NK-92 (cell line): ENCODE results near the gene ERVH48-1.
A peak's percentile ranks its signal among the peaks of the same experiment; 100 is the strongest.
"Not testable (repeated sequence)": the region's sequence is repeated elsewhere in the genome, so short reads cannot be mapped to it uniquely, and the experiment has no call there.

ENCODE experiments used
- DNase-seq: peaks from one replicate; lab custom pipeline; 2025; ENCODE audit not compliant: unreplicated experiment; lab: John Stamatoyannopoulos, UW

Gene ERVH48-1

GRCh38 chr21:42908484-42908883 is 16.9 kb downstream of the ERVH48-1 start:
- DNase-seq = not testable (repeated sequence)

DNA sequence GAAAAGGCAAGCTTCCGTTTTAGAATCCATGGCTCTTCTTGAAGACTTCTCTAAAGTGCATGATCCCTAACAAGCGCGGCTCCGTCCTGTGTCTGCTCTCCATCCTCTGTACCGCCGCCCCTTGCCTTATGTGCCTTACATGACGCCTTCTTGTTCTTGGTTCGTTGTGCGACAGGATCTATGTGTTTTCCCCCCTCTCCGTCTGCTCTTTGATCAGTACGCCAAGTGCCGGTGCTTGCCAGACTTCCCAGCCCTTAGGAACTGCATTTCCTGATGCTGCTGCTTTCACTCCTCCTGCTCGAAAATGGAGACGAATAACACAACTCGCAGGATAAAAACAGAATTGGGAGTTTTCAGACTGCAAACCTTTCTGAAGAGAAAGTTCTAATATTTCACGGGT is 19.2 kb downstream of the ERVH48-1 start:
- no peak for DNase-seq

DNA sequence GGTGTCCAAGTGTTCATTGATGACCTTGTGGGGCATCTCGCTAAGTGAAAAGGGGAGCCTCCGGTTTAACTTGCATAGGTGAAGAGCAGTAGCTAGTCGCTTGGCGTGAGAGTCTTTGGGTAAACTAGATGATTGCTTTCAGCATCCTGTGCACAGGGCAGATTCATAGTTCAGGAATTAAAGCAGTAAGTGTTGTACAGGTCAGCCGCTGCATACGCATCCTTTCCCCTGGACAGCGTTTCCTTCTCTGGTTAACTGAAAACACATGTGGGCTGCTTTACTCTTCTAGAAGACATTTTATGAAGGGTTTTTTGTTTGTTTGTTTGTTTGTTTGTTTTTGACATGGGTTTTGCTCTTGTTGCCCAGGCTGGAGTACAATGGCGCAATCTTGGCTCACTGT is 20.2 kb downstream of the ERVH48-1 start:
- DNase-seq = no peak

DNA sequence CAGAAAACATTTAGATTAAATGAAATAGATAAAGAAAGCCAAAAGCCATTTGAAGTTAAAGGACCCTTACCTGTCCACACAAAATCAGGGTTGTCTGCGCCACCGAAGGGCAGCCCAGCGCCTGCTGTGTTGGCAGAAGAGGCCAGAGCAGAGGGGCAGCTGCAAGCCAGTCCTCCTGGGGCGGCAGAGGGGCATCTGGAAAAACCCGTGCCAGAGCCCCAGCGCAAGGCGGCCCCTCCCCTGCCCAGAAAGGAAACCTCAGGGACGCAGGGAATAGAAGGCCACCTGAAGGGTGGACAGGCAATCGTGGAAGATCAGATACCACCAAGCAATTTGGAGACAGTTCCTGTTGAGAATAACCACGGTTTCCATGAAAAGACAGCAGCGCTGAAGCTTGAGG is 21.6 kb downstream of the ERVH48-1 start:
- DNase-seq = no peak

- DNase-seq = no peak
Measured at GRCh38 chr21:42900446-42900845, 25.0 kb downstream of the ERVH48-1 start.

- peak; percentile 99 for DNase-seq
Measured at GRCh38 chr21:42892931-42893755, 32.3 kb downstream of the ERVH48-1 start, which contains the start of gene NDUFV3. Gene NDUFV3, plus strand, starts transcription at chr21:42893309. Its CDS starts 25 bp downstream, at chr21:42893334.

DNA sequence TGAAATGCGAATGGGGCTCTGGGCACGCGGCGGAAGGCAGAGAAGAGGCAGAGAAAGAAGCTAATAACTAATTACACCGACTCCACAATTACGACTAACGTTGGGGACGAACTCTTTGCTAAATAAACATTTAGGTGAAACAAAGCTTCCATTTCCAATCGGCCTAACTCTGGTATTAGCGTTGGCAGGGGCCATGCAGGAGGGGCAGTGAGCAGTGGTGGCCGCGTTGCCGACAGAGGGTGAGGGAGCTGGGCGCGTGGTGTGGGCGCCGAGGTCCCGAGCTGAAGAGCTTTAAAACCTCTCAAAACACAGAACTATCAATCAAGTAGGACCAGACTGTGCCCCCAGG is 32.9 kb downstream of the ERVH48-1 start:
- no peak for DNase-seq

- DNase-seq = no peak
Measured at GRCh38 chr21:42887326-42887725, 38.1 kb downstream of the ERVH48-1 start.

DNA sequence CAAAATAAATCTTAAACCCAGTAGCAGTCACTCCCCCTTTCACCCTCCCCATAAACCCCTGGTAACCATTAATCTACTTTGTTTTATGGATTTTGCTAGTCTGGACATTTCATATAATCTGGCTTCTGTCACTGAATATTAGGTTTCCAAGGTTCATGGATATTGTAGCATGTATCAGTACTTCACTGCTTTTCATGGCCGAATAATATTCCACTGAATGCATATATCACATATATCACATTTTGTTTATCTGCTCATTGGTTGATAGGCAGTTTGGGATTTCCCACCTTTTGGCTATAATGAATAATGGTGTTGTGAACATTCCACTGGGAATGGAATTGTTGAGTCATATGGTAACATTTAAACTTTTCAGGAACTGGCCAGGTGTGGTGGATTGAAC is 41.5 kb downstream of the ERVH48-1 start:
- no peak for DNase-seq

- DNase-seq = no peak
Measured at GRCh38 chr21:42880352-42880751, 45.1 kb downstream of the ERVH48-1 start.

DNA sequence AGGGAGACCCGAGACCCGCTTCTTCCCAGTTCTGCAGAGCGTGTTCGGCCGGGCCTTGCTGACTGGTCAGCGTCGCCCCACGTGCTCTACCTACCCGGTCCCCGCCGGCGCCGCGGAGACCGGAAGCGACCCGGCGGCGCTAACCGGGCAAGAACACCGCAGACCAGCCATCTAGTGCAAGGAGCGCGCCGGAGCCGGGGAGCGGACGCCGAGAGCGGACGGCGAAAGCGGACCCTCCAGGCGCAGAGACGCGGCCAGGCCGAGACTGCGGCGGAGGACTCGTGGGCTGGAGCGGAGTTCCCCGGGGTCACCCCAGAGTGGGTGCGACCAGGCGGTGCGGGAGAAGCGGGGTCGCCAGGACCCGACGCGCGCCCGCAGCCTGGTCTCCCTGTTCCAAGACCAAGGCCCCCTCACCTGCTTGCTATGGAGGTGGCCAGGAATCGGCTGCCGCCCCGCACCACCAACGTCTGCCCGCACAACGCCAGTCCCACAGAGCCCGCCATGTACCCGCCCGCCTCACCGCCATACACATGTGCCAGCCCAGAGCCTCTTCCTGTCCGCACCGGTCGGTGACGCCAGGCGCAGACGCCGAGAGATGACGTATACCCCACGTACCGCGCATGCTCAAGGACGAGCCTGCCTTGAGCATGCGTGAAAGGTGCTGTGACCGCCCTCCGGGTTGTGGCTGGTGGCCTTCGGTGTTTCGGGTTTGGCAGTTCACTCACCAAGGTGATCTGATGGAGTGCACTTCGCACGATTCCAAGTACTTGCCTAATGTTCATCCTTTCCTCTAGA is 46.2 kb downstream of the ERVH48-1 start, which contains the start of gene WDR4:
TSS of gene WDR4 (minus strand) at position 547 of the 795 bp plus-strand sequence. CDS start at position 503, 44 bp downstream.
- peak; percentile 96 for DNase-seq

GRCh38 chr21:42878678-42878992 is 46.8 kb downstream of the ERVH48-1 start:
- DNase-seq = no peak

DNA sequence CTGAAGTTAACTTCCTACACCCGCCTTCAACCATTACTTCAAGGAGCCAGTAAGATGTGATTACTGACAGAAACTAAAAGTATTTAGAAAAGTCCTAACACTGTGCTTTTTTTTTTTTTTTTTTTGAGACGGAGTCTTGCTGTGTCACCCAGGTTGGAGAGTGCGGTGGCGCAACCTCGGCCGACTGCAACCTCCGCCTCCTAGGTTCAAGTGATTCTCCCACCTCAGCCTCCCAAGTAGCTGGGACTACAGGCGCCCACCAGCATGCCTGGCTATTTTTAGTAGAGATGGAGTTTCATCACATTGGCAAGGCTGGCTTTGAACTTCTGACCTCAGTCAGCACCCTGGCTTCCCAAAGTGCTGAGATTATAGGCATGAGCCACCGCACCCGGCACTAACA is 49.6 kb downstream of the ERVH48-1 start:
- DNase-seq = not testable (repeated sequence)

DNA sequence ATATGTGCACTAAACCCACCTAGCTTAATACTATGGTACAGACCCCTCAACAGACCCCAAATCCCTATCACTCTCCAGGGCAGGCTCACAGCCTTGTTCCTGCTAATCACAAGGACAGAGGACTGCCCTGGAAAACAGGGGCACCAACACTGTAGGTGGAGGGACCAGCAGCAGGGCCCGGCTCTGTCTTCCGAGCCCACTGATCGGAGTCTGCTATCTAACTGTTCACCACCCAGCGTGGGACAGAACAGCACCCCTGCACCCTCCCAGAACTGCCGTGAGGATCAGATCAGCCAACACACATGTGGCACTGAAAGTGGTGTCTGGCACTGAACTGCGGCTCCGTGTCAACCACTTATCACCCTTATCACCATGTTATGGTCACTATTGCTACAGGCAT is 52.3 kb downstream of the ERVH48-1 start:
- DNase-seq = no peak

DNA sequence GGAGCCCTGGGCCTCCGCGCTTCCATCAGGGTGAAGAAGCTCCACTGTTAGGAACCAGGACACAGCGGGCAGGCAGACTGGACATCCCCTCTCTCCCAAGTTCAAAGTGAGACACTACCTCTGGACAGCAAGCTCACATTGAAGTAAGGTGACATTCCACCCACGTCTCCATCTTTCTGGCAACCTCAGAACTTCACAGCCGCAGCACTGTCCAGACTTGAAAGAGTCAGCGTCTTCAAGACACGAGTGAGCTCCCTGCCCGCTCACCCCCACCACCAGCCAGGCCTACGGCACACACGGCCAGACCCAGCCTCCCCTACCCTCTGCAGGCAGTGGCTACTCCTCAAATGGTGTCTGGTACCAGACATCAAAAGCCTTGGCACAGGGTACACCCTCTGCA is 57.2 kb downstream of the ERVH48-1 start:
- DNase-seq = no peak
